HEK293 (cell line): ENCODE results near the gene ACER3.

Source experiments
- CTCF ChIA-PET: fragments of 350-600 bp; formaldehyde crosslinking; extraction: SDS; loops from one replicate; lab custom pipeline; 2021; ENCODE audit warnings: antibody characterized with exemption; lab: Yijun Ruan, JAX
- POLR2A ChIA-PET: fragments of 300-600 bp; formaldehyde crosslinking; extraction: SDS; loops from one replicate; lab custom pipeline; 2020; ENCODE audit warnings: antibody characterized with exemption, inconsistent platforms; lab: Yijun Ruan, JAX
- H3K27ac ChIP-seq: fragments of 200-500 bp; sonication (Bioruptor generic); 2 replicates; pipeline ENCODE4 v1.5.1; 2014; ENCODE audit warnings: low read depth, low read length, control low read depth, inconsistent platforms; ENCODE audit errors: extremely low read depth
- H3K36me3 ChIP-seq, 2 experiments: fragments of 200-500 bp in 1 of 2; sonication (Bioruptor generic) in 1 of 2; 1 replicate in 1 of 2; 2 replicates in 1 of 2; pipeline ENCODE4 v1.5.1; 2014 to 2017; ENCODE audit warnings: inconsistent platforms in 2 of 2, low read length in 2 of 2; ENCODE audit not compliant: control insufficient read depth in 2 of 2, insufficient read depth in 1 of 2
- H3K4me1 ChIP-seq: fragments of 200-500 bp; sonication (Bioruptor generic); 2 replicates; pipeline ENCODE4 v1.5.1; 2014; ENCODE audit warnings: mild to moderate bottlenecking, low read length, inconsistent platforms; ENCODE audit not compliant: control insufficient read depth, insufficient read depth
- H3K4me3 ChIP-seq: 2 replicates; pipeline ENCODE4 v1.5.1; 2011; ENCODE audit warnings: low read depth, mild to moderate bottlenecking, control low read depth, low read length, moderate library complexity
- H3K9me3 ChIP-seq: fragments of 200-500 bp; sonication (Bioruptor generic); 2 replicates; pipeline ENCODE4 v1.5.1; 2014; ENCODE audit warnings: low read depth, low read length, inconsistent platforms; ENCODE audit not compliant: control insufficient read depth, insufficient read depth
- GLIS1 ChIP-seq: fragments of 450-650 bp; formaldehyde crosslinking; IDR thresholded peaks from 2 replicates; pipeline ENCODE4 v1.5.1; 2016; ENCODE audit warnings: missing biosample characterization, missing genetic modification characterization
- GLIS2 ChIP-seq: fragments of 450-650 bp; formaldehyde crosslinking; IDR thresholded peaks from 2 replicates; pipeline ENCODE4 v1.5.1; 2016; ENCODE audit warnings: missing biosample characterization, missing genetic modification characterization
- HOXA7 ChIP-seq: sonication (generic); formaldehyde crosslinking; IDR thresholded peaks from 2 replicates; pipeline ENCODE4 v1.8.1; 2022; ENCODE audit warnings: missing genetic modification reagents, borderline replicate concordance
- HOXD13 ChIP-seq: sonication (generic); formaldehyde crosslinking; IDR thresholded peaks from 2 replicates; pipeline ENCODE4 v1.8.0; 2022; ENCODE audit warnings: missing genetic modification reagents, borderline replicate concordance
- KLF1 ChIP-seq: fragments of 450-650 bp; formaldehyde crosslinking; IDR thresholded peaks from 2 replicates; pipeline ENCODE4 v1.5.1; 2016; ENCODE audit warnings: missing biosample characterization, missing genetic modification characterization
- OSR2 ChIP-seq: fragments of 450-650 bp; formaldehyde crosslinking; IDR thresholded peaks from 2 replicates; pipeline ENCODE4 v1.5.1; 2016; ENCODE audit warnings: missing biosample characterization, missing genetic modification characterization
- SP2 ChIP-seq: fragments of 450-650 bp; formaldehyde crosslinking; IDR thresholded peaks from 2 replicates; pipeline ENCODE4 v1.5.1; 2016; ENCODE audit warnings: missing biosample characterization, missing genetic modification characterization
- ZBTB1 ChIP-seq: fragments of 450-650 bp; formaldehyde crosslinking; IDR thresholded peaks from 2 replicates; pipeline ENCODE4 v1.5.1; 2016; ENCODE audit warnings: missing biosample characterization, missing genetic modification characterization
- ZBTB17 ChIP-seq: fragments of 450-650 bp; formaldehyde crosslinking; IDR thresholded peaks from 2 replicates; pipeline ENCODE4 v1.5.1; 2016; ENCODE audit warnings: missing biosample characterization, missing genetic modification characterization
- ZEB2 ChIP-seq: fragments of 450-650 bp; formaldehyde crosslinking; IDR thresholded peaks from 2 replicates; pipeline ENCODE4 v1.5.1; 2016; ENCODE audit warnings: missing biosample characterization, missing genetic modification characterization
- ZFP37 ChIP-seq: fragments of 450-650 bp; formaldehyde crosslinking; IDR thresholded peaks from 2 replicates; pipeline ENCODE4 v1.5.1; 2016; ENCODE audit warnings: missing biosample characterization, missing genetic modification characterization
- ZNF335 ChIP-seq: fragments of 450-650 bp; formaldehyde crosslinking; conservative IDR thresholded peaks from 2 replicates; pipeline ENCODE4 v1.5.1; 2016; ENCODE audit warnings: missing biosample characterization, missing genetic modification characterization
- ZNF341 ChIP-seq: fragments of 450-650 bp; formaldehyde crosslinking; IDR thresholded peaks from 2 replicates; pipeline ENCODE4; 2016; ENCODE audit warnings: low read depth, missing biosample characterization, missing genetic modification characterization
- ZNF416 ChIP-seq: fragments of 450-650 bp; formaldehyde crosslinking; IDR thresholded peaks from 2 replicates; pipeline ENCODE4 v1.5.1; 2016; ENCODE audit warnings: missing biosample characterization, missing genetic modification characterization
- ZNF660 ChIP-seq: fragments of 450-650 bp; IDR thresholded peaks from 2 replicates; pipeline ENCODE4 v1.5.1; 2018; ENCODE audit warnings: missing biosample characterization, mild to moderate bottlenecking, missing genetic modification characterization
- TF ChIP-seq, protein P1 (sequence below): fragments of 450-650 bp; formaldehyde crosslinking; optimal IDR thresholded peaks from 2 replicates; pipeline ENCODE3; 2016; ENCODE audit warnings: missing biosample characterization, mild to moderate bottlenecking, missing genetic modification characterization
- TF ChIP-seq, protein P2 (sequence below): fragments of 450-650 bp; formaldehyde crosslinking; IDR thresholded peaks from 2 replicates; pipeline ENCODE4 v1.5.1; 2016; ENCODE audit warnings: missing biosample characterization, missing genetic modification characterization
- TF ChIP-seq, protein P3 (sequence below): fragments of 450-650 bp; formaldehyde crosslinking; IDR thresholded peaks from 2 replicates; pipeline ENCODE4 v1.5.0; 2017; ENCODE audit warnings: missing biosample characterization, missing genetic modification characterization, borderline replicate concordance
- TF ChIP-seq, protein P4 (sequence below): fragments of 450-650 bp; formaldehyde crosslinking; IDR thresholded peaks from 2 replicates; pipeline ENCODE4 v1.5.1; 2016; ENCODE audit warnings: missing biosample characterization, missing genetic modification characterization
- TF ChIP-seq, protein P5 (sequence below): IDR thresholded peaks from 2 replicates; pipeline ENCODE4 v1.6.1; 2011; ENCODE audit warnings: mild to moderate bottlenecking, low read depth, low read length, borderline replicate concordance

Gene ACER3

DNA sequence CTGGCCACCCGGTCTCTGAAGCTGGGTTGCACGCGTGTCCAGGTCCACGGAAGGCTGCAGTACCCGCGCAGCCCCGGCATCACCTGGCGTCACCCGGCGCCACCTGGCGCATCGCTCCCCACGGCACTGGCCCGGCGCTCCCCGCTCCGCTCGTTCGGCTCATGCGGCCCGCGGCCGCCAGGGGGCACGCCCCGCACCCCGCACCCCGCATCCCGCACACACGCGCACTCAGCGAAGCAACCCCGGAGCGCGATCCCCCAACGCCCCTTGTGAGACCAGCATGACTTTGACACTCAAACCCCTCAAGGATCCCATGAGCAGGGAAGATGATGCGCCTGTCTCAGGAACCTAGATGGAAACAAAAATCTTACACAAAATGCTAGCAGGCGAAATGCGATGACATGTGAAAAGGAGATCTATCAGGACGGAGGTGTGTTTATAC is 185.4 kb downstream of the ACER3 start:
- no peak for TF ChIP-seq ZFP37 (tag by site-specific recombination)
- peak; percentile 18; the same call in 1 of the 2 replicates for TF ChIP-seq GLIS1
- no peak for TF ChIP-seq HOXD13
- TF ChIP-seq, protein P1, sequence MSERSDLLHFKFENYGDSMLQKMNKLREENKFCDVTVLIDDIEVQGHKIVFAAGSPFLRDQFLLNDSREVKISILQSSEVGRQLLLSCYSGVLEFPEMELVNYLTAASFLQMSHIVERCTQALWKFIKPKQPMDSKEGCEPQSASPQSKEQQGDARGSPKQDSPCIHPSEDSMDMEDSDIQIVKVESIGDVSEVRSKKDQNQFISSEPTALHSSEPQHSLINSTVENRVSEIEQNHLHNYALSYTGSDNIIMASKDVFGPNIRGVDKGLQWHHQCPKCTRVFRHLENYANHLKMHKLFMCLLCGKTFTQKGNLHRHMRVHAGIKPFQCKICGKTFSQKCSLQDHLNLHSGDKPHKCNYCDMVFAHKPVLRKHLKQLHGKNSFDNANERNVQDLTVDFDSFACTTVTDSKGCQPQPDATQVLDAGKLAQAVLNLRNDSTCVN (tag by site-specific recombination) = peak; percentile 40
- TF ChIP-seq ZBTB1 (tag by site-specific recombination) = peak; percentile 98
- TF ChIP-seq, protein P2, sequence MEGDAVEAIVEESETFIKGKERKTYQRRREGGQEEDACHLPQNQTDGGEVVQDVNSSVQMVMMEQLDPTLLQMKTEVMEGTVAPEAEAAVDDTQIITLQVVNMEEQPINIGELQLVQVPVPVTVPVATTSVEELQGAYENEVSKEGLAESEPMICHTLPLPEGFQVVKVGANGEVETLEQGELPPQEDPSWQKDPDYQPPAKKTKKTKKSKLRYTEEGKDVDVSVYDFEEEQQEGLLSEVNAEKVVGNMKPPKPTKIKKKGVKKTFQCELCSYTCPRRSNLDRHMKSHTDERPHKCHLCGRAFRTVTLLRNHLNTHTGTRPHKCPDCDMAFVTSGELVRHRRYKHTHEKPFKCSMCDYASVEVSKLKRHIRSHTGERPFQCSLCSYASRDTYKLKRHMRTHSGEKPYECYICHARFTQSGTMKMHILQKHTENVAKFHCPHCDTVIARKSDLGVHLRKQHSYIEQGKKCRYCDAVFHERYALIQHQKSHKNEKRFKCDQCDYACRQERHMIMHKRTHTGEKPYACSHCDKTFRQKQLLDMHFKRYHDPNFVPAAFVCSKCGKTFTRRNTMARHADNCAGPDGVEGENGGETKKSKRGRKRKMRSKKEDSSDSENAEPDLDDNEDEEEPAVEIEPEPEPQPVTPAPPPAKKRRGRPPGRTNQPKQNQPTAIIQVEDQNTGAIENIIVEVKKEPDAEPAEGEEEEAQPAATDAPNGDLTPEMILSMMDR (tag by site-specific recombination) = peak; percentile 71; the same call in 1 of the 2 replicates
- TF ChIP-seq, protein P3, sequence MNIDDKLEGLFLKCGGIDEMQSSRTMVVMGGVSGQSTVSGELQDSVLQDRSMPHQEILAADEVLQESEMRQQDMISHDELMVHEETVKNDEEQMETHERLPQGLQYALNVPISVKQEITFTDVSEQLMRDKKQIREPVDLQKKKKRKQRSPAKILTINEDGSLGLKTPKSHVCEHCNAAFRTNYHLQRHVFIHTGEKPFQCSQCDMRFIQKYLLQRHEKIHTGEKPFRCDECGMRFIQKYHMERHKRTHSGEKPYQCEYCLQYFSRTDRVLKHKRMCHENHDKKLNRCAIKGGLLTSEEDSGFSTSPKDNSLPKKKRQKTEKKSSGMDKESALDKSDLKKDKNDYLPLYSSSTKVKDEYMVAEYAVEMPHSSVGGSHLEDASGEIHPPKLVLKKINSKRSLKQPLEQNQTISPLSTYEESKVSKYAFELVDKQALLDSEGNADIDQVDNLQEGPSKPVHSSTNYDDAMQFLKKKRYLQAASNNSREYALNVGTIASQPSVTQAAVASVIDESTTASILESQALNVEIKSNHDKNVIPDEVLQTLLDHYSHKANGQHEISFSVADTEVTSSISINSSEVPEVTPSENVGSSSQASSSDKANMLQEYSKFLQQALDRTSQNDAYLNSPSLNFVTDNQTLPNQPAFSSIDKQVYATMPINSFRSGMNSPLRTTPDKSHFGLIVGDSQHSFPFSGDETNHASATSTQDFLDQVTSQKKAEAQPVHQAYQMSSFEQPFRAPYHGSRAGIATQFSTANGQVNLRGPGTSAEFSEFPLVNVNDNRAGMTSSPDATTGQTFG = no peak
- 0 out of 2 replicates have a peak, but pooled peaks have one; percentile 20 for TF ChIP-seq ZNF660 (tag by site-specific recombination)
- TF ChIP-seq HOXA7 = no peak
- TF ChIP-seq OSR2 (tag by site-specific recombination) = no peak
- TF ChIP-seq ZNF335 (tag by site-specific recombination) = peak; percentile 44; the same call in 1 of the 2 replicates
- TF ChIP-seq, protein P4, sequence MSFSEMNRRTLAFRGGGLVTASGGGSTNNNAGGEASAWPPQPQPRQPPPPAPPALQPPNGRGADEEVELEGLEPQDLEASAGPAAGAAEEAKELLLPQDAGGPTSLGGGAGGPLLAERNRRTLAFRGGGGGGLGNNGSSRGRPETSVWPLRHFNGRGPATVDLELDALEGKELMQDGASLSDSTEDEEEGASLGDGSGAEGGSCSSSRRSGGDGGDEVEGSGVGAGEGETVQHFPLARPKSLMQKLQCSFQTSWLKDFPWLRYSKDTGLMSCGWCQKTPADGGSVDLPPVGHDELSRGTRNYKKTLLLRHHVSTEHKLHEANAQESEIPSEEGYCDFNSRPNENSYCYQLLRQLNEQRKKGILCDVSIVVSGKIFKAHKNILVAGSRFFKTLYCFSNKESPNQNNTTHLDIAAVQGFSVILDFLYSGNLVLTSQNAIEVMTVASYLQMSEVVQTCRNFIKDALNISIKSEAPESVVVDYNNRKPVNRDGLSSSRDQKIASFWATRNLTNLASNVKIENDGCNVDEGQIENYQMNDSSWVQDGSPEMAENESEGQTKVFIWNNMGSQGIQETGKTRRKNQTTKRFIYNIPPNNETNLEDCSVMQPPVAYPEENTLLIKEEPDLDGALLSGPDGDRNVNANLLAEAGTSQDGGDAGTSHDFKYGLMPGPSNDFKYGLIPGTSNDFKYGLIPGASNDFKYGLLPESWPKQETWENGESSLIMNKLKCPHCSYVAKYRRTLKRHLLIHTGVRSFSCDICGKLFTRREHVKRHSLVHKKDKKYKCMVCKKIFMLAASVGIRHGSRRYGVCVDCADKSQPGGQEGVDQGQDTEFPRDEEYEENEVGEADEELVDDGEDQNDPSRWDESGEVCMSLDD (tag by site-specific recombination) = peak; percentile 70; the same call in 1 of the 2 replicates
- TF ChIP-seq ZEB2 (tag by site-specific recombination) = peak; percentile 33; the same call in 1 of the 2 replicates
- Histone ChIP-seq H3K4me1 (no peaks in the 10 kb centered on the region), H3K27ac (no peak overlapping the region), H3K36me3 (no peaks in the 10 kb centered on the region), H3K9me3 (no peaks in the 10 kb centered on the region), H3K4me3 (peak overlapping the region; percentile 16)
- POLR2A ChIA-PET = no interaction called here
- CTCF ChIA-PET = interaction anchor here (0.6 to 2.3 kb wide), 21 partner anchors 11 to 588 kb away, joined by 3 to 45 read pairs (median 4); partner anchors contain the start of gene B3GNT6

DNA sequence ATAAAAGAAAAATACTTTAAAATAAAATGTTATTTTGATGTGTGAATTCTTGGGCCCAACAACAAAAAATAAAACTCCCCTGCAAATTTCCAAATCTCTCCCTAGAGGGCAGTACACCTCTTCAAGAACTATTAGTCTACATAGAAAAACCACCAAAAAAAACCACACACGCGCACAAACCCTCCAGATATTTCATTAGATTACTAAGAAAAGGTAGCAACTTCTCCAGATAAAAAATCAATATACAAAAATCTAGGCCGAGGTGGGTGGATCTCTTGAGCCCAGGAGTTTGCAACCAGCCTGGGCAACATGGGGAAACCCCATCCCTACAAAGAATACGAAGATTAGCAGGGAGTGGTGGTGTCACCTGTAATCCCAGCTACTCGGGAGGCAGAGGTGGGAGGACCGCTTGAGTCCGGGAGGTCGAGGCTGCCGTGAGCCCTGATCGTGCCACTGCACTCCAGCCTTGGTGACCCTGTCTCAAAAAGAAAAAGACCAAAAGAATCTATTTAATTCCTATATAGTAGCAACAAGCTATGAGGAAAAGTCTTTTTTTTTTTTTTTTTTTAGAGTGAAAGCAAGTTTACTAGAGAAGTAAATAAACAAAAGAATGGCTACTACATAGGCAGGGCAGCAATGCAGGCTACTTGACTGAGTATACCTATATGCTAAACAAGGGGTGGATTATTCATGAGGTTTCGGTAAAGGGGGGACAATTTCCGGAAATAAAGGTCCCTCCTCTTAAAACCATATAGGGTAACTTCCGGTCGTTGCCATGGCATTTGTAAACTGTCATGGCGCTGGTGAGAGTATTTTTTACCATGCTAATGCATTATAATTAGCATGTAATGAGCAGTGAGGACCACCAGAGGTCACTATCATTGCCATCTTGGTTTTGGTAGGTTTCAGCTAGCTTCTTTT is 186.5 kb downstream of the ACER3 start:
- Histone ChIP-seq H3K4me1 (no peaks in the 10 kb centered on the region), H3K27ac (no peak overlapping the region), H3K36me3 (no peaks in the 10 kb centered on the region), H3K9me3 (no peaks in the 10 kb centered on the region), H3K4me3 (peak overlapping the region; percentile 36)
- CTCF ChIA-PET = interaction anchor here (0.6 to 4.4 kb wide), 34 partner anchors 10 to 1517 kb away, joined by 3 to 61 read pairs (median 3); partner anchors contain the start of gene CAPN5
- POLR2A ChIA-PET = interaction anchor here (0.6 to 1.4 kb wide), 5 partner anchors 19 to 532 kb away, joined by 3 to 4 read pairs (median 4); partner anchors contain the start of gene CAPN5
- TF ChIP-seq, protein P5, sequence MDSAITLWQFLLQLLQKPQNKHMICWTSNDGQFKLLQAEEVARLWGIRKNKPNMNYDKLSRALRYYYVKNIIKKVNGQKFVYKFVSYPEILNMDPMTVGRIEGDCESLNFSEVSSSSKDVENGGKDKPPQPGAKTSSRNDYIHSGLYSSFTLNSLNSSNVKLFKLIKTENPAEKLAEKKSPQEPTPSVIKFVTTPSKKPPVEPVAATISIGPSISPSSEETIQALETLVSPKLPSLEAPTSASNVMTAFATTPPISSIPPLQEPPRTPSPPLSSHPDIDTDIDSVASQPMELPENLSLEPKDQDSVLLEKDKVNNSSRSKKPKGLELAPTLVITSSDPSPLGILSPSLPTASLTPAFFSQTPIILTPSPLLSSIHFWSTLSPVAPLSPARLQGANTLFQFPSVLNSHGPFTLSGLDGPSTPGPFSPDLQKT = peak; percentile 99
- 0 out of 2 replicates have a peak, but pooled peaks have one; percentile 24 for TF ChIP-seq ZBTB17 (tag by site-specific recombination)
- no peak for TF ChIP-seq GLIS2 (tag by site-specific recombination)
- no peak for TF ChIP-seq KLF1
- TF ChIP-seq GLIS1 = peak; percentile 40
- TF ChIP-seq SP2 (tag by site-specific recombination) = peak; percentile 31; the same call in 1 of the 2 replicates
- TF ChIP-seq ZNF416 (tag by site-specific recombination) = no peak
- TF ChIP-seq ZNF341 = peak; percentile 67
- TF ChIP-seq, protein P2 (tag by site-specific recombination) = peak; percentile 54
